Activated T-helper 1 cell treated with anti-CD3 and anti-CD28 coated beads, Interleukin-2, amount 50 U/mL, for 16 hours (primary cell): ENCODE measurements around the gene IFI16.

Source experiments
- DNase-seq, 2 donors: peaks; one replicate each; pipeline ENCODE4 v3.0.0-alpha.2; 2020; ENCODE audit warnings: low read depth in 1 of 2, low spot score in 1 of 2

Gene IFI16

DNA sequence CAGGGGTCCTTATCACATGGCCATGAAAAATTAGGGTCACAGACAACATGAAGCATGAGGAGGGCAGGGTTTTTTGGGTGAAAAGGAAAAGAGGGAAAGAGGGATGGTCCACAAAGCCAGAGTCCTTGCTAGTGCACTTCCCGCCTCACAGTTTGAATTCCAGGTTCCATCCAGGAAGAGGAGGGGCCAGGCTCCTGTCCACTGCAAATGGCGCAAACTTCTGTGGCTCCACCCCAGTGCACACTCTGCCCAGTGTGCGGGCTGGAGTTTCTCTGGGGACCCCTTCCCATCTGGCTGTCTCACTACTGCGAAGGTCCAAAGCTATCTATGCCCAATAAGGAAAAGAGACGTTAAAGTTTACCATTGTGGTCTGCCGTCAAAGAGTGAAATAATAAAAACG is 49.0 kb downstream of the IFI16 start:
- no peak for DNase-seq

DNA sequence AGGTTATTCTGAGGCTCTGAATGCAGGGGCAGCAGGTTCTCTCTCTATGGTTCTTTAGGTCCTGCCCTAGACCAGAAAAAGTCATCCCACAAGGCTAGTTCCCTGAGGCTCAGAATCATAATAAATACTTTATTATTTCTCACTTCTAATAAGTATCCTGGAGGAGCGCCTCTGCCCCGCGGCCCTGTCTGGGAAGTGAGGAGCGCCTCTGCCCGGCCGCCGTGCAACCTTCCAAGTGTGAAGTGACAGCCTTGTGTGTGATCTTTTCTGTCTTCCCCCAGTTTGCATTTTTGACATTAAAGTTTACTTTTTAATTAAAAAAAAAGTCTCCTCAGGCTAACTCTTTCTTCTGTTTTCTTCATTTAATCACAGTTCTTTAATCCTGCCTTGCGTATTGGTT is 55.4 kb downstream of the IFI16 start:
- DNase-seq, result no peak

DNA sequence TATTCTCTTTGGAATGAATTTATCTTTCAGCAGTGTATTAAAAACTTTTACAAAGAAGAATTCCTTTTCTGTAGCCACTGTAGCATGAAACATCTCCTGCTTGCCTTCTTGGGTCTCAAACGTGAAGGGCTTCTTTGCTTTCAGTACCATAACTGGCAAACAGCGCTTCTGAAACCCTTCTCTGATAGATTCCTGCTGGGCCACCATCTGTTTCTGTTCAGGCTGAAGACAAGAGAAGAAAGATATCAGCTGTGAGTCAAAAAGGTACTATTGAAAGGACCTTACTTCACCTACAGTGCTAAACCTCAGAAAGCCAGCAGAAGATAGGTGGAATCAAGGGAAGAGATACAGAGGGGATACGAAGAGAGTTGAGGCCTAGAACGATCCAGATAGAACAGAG is 56.4 kb downstream of the IFI16 start:
- DNase-seq, result no peak

DNA sequence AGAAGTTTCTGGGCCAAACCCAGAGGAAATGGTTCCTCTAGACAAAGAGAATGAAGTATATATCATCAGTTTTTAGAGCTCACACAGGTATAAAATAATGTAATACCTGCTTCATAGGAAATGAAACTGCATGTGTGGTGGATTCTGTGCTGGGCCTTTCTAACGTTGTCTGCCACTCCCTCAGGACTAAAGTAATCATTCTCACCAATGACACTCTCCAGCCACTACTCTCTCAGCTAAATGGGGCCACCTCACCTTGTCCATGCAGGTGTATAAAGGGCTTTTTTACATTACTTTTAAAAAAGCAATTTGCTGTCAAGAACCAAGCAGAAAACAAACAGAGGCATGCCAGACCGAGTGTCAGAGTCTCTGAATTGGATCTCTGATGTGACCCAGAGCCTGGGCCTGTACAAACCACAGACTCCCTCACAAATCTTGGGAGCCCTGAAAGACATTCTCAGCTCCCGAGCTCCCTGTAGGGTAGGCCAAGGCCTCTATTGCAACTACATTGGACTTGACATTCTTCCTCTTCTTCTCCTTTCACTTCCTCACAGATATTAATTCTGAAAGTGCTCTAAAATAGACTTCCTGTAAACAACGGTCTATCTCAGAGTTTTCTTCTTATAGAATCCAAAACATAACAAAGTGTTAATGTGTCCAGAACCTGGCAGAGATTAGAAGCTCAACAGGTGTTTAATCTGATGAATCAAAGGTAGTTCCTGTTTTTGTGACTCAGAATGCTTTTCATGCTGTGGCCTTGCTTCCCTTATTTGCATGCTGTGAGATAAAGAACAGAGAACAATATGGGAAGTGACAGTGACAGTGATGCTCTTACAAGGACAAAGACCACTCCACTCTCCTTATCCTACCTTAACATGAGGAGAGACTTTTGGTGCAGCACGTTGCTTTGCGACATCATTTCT is 58.3 kb downstream of the IFI16 start:
- no peak for DNase-seq

DNA sequence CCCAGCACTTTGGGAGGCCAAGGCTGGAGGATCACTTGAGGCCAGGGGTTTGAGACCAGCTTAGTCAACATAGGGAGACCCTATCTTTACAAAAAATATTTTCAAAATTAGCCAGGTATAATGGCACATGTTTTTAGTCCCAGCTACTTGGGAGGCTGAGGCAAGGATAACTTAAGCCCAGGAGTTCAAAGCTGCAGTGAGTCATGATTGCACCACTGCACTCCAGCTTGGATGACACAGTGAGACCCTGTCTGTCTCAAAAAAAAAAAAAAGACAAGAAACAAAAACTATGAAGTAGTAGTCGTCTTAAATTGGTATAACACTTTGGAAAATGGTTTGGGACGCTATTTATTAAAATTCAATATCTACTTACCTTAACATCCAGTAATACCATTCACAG is 59.2 kb downstream of the IFI16 start:
- no peak for DNase-seq

DNA sequence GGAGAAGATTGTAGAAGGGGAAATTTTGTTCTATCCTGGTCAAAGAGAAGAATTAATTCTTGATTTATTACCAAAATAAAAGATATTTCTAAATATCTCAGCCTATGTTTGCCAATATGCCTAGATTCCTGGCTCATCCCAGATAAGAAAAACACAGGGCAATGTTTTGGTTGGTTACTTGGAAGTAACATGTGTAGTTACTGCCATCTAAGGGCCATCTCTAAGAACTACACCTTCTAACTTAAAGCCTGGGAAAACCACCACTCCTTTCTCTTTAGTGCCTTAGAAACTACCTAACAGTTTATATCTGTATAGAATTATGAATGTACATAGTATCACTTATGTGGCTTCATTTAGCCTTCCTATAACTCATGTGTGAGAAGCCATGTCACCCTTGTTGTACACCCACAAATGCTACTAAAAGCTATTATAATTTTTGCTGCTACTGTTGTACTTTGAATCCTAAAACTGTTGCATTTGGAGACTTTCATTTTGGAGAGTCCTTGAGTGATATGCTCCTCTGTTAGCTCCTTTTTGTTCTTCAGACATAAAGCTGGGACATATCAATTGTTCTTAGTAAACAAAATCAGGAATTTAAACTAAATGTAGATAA is 62.4 kb downstream of the IFI16 start:
- DNase-seq, result no peak

DNA sequence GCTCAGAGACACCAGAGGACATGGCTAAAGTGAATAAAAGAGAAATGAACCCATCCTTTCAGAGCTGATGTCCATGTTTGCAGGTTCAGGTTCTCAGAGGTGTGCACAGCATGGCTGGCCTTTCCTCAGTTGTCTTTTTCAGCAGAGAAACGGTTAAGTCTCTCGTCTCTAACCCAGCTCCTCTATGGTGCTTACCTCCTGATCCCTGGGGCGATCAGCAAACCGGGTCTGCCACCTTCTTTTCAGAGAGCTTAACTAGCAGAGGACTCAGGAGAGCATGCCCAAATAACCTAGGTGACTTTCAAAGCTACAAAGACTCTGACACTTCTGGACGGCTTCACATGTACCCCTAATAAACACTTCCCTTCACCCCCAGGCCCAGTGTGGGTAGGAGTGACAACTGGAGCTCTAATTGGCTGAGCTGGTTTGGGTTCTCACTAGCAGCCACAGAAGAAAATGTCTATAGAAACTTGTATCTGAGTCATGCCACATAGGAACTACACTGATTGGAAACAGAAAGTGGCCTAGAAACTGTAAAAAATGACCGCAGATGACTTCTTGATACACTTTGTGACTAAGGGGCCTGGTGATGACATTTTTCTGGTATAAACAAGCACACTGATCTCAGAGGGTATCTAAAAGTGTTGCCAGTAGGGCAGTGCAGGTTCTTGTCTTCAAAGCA is 66.9 kb downstream of the IFI16 start, which contains the start of gene AIM2:
Gene AIM2 (minus strand): TSS at position 329 of the 682 bp plus-strand sequence. CDS start 3,267 bp downstream, outside the sequence.
- DNase-seq, result peak; percentile 15 to 51

DNA sequence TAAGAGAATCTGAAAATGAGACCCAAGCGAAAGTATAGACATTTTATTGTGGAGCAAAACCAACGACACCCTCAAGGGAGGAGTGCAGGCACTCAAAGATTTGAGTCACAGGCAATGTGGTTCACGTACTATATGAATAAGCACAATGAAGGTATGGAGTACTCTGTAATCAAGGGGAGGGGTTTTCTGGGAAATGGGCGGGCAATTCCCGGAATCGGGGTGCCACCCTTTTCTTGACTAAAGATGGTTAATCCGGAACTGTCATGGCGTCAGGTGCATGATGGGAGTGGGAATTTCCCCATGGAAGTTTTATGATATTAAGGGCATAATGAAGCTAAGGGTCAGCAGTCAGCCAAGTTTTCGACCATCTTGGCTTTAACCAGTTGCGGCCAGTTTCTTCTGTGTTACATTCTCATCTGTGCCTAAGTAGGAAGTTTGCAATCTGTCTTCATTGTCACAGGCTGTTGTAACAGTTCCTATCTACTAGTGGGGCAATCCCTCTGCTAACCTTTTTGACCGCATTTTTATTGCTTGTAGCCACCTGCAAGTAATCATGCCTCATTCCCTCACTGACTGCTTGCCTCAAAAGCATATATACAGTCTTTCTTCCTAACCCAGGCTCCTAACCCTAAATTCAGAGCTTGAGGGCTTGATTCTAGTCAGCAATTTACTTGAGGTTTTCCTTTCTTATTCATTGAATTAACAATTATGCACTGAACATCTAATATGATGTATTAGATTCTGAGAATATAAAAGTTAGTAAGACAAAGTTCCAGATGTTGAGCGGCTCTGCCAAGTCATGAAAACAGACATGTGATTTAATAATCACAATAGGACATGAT is 67.6 kb downstream of the IFI16 start:
- DNase-seq, result peak; percentile 51 to 93

DNA sequence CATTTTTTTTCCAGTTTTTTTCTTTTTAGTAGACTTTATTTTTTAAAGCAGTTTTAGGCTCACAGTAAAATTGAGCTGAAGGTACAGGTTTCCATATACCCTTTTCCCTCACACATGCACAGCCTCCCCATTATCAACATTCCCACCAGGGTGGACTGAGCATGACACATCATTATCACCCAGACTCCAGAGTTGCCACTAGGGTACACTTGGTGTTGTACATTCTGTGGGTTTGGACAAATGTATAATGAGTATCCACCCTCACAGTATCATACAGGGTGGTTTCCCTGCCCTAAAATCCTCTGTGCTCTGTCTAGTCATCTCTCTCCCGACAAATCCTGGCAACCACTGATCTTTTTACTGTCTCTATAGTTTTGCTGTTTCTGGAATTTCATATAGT is 69.8 kb downstream of the IFI16 start:
- no peak for DNase-seq

DNA sequence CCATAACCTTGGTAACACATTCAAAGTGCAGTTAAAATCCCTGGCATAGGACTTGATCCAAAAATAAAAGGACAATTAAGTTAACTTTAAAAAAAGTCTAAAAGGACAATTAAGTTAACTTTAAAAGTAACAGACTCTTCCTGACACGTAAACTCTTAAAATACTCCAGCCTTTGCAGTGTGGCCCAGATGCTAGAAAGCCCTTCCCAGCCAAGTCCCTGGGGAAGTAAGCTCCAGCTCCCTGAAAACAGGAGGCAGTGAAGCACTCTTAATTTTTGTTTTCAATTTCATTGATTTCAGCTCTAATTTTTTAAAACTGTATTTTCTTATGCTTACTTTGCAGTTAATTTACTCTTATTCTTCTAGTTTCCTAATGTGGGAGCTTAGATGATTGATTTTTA is 71.9 kb downstream of the IFI16 start:
- no peak for DNase-seq

DNA sequence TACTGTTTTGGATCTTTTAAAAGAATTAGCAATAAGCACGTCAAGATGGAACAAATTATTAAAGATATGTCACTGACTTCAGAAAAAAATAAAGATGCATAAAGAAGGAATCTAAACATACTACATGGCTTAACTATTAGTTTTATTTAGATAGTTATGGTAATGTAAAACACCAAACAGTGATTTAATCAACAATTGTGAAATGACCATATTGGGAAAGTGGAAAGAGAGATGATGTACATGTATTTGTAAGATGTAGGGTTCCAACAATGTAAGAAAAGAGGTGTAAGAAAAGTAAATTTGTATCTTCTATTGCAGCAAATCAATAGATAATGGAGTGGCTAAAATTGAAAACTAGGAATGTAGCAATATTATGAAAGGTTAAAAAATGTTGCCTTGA is 73.3 kb downstream of the IFI16 start:
- DNase-seq, result no peak

DNA sequence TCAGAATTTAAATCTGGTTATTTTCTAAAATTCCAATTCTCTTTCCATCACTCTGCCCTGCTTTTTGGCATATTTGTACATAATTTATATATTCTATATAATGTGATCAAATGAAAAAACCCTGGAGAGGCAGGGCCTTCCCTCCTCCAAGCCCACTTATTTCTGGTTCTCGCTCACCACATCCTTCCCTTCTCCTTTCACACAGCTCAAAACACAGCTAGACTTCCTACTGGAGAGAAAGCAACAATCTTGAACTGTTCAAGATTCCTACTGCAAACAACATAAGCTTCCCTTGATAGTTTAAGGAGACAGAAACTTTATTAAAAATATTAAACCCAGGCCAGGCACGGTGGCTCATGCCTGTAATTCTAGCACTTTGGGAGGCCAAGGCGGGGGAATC is 74.4 kb downstream of the IFI16 start:
- DNase-seq, result no peak

DNA sequence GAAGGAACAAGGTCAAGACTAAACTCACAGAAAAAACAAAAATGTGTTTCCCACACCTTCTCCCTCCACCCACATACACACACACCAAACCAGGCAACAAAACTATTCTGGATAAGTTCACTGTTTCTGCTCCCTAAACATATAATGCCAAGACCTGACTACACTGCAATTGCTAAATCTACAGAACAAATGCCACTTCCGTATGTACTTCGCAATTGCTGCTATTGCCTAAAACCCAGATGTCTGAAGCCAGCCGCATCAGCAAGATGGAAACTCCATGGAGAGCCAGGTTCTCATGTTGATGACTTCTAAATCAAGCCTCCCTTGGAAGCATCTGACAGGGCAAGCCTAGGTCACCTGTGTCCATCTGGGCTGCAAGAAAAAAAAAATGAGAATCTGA is 75.2 kb downstream of the IFI16 start:
- no peak for DNase-seq

DNA sequence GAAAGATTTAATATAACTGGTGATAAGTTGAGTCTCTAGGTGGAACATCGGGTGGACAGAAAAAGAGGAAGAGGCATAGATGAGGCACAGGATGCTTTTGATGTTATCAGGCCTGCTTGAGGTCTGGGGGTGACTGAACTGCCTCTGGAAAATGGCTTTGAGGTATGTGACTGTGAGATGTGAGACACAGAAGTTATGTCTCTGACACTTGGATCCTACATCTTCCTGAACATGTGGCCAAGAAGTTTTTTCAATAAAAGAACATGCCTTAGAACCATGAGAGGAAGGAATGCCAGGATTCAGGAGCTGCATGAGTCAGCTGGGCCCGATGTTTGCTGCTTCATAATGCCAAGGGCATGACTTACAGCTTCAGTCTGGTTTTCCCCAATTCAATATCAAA is 78.3 kb downstream of the IFI16 start:
- no peak for DNase-seq

DNA sequence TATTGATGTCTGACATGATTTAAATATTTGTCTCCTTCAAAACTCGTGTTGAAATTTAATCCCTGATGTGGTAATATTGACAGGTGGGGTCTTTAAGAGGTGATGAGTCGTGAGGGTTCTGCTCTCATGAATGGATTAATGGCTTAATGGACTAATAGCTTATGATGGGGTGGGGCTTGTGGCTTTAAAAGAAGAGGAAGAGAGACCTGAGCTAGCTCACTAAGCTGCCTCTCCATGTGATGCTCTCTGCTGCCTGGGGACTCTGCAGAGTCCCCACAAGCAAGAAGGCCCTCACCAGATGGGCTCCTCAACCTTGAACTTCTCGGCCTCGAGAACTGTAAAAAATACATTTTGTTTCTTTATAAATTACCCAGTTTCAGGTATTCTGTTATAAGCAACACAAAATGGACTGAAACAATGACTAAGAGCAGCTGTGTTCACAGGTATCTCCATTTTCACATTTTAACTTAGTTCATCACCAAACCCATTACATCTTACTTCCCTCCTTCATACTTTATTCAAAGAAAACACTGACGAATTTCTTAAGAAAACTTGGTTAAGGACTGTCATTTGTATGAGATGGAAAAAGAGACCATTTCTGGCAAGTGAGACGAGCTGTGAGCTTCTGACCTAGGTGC is 79.0 kb downstream of the IFI16 start:
- no peak for DNase-seq

DNA sequence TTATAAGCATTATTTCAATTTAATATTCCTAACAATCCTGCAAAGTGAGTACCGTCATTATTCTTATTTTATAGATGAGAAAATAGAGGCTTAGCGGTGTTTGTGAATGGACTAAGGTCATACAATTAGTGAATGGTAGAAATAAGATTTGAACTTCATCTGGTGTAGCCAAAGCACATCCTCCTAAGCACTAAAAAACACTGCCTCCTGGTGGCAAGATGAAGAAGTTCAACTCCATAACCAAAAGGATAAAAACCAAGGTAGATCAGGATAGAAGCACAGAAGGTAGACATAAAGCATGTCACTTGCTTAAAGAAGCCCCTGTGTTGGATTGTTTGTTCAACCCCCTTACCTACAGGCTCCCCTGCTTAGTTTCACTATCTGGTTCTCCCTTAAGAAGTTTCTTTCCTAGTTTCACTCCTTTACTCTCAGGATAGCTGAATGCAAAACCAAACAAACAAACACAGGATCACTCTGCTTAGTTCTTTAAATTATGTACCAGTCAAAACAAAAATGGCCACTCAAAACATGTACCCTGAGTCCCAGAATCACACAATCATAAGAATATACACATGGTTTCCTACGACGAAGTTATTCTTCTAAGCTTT is 79.6 kb downstream of the IFI16 start:
- no peak for DNase-seq

DNA sequence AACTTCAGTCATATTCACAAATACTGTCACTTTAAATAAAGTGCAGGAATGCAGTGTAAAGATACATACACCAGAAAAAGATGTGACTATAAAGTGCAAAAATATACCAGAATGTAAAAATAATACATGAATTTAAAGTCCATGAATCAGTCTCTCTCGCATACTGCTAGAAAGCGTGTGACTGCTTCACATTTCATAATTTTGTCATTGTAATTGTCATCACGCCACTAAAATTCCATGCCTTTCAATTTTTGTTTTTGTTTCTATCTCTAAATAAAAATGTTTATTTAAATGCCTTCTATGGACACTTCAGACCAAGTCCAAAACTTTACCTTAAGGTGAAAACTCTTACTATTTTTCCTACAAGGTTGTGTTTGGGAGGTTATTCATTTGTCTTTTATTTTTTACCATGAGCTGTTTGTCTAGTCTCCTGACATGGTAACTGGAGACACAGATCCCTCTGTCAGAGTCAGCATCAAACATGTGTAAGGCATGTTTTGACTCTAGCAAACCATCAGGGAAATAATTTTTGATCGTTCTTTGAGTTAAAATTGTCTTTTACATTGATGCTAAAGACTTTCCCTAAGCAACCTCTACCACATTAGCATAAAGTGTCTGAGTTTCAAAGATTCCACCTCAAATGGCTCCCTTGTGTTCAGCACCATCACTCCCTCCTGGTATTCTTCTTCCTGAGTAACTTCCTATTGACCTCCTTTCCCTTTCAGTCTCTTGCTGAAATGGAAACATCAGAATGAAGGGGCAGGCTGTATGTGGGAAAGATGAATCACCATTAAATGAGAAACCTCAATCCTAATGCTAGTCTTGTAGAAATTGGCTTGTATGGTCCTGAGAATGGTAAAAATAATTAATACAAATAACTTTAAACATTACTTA is 80.8 kb downstream of the IFI16 start:
- no peak for DNase-seq

DNA sequence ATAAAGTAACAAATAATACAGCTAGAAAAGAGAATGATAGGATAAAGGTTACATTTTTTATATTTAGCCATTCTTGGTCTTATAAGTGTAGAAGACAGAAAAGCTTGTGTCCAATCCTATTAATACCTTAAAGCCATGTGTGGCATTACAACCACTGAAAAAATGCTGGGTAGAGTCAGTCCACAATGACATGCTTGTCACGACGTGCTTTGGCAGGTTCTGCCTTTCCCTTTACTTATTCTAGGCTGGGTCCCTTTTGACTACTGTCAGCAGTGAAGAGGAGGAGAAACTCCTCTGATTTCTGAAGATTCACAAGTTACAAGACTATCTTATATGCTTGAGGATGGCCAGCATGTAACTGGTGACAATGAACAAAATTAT is 81.5 kb downstream of the IFI16 start:
- no peak for DNase-seq

DNA sequence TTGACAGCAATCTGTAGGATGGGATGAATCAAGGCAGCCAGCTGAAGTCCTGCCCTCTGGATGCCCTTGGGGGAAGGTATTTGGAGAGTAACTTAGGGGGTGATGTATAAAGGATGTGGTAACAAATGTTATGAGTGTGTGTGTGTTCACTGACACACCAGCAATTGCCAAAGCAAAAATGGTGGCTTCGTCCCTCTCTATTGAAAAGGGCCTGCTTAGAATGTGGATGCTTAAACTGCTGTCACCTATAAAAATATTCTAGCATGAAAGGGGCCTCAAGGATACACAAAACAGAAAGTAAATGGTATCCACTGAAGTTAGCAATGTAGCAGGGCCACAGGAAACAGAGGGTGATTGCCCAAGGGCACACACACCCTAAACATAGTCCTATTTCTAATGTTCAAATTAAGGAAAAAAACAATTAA is 81.9 kb downstream of the IFI16 start:
- DNase-seq, result no peak
